GF-D8 (cell line): ENCODE data around the gene MIDN.
A peak's percentile ranks its signal among the peaks of the same experiment; 100 is the strongest.

Source experiments
- DNase-seq: peaks from one replicate; lab custom pipeline; 2025; lab: John Stamatoyannopoulos, UW

Gene MIDN

DNA sequence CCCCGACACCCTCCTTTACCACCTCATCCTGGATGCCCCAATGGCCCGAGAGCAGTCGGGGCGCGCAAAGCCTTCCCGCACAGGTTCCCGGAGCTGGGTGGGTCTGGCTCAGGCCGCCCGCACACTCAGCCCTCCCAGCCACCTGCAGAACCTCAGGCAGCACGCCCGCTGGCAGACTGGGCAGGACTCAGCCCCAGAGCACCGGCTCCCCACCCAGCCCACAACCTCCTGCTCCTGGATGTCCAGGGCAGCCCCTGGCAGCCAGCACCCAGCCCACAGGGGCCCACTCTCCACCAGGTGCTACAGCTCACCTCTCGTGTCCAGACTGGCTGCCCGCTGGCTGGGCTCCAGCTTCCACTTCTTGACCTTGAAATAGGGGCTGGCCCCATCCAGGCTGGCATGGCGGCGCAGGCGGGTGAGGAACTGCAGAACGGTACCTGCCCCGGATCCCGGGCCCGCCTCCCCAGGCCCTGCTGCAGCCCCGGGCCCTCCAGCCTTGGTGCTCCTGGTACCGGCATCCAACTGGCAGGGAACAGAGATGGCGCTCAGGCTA is 15.2 kb upstream of the MIDN start:
- DNase-seq: no peak

DNA sequence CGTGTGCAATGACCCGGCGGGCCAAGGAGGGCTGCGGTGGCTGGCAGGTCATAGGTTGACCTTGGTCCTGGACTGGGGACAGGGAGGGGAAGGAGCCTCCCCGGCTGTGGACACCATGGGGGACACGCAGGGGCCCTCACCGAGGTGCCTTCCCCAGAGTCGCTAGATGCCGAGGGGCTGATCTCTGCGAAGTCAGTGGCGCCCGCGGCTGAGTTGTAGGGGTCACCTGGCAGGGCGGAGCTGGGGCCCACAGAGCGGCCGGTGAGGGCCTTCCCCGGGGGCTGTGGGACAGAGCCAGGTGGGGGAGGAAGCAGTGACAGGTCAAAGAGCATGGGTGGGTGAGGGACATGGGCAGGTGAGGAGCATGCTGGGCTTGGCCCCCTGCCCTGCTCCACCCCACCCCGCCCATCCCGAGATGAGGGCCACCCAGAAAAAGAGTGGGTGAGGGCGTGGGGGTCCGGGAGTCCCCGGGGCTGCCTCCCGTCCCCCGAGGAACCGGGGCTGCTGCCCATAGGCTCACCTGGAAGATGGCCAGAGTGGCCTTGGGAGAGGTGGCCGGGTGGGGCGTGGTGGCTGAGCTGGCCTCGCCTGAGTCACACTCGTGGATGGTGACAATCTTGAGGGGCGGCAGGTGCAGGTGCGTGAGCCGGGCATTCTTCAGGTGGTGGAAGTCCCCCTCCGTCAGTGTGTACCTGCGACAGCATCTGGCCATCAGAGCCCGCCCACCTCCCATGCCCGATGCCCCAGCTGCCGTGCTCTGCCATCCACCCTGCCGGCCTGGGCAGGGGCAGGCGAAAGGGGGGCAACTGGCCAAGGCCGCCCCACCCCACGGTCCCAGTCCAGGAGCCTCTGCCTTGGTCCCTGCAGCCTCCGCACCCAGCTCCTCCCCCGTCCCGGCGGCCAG is 14.1 kb upstream of the MIDN start:
- no peak for DNase-seq

DNA sequence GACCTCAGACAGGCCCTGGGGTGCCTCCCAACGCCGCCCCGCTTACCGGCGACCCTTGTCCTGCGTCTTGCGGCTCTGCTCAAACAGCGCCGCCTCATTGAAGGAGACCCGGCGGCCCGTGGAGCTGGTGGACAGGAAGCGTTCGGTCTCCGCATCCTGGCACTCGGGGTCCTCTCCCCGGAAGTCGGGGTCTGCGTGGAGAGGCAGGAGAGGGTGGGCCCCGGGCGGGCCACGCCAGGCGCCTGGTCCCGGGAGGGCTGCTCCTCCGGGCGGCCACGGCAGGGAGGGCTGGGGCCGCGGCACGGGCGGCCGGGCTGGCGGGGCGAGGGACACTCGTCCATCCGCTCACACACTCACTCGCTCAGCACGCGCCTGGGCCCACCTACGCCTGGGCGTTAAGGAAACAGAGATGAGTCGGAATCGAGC is 13.4 kb upstream of the MIDN start:
- no peak for DNase-seq

DNA sequence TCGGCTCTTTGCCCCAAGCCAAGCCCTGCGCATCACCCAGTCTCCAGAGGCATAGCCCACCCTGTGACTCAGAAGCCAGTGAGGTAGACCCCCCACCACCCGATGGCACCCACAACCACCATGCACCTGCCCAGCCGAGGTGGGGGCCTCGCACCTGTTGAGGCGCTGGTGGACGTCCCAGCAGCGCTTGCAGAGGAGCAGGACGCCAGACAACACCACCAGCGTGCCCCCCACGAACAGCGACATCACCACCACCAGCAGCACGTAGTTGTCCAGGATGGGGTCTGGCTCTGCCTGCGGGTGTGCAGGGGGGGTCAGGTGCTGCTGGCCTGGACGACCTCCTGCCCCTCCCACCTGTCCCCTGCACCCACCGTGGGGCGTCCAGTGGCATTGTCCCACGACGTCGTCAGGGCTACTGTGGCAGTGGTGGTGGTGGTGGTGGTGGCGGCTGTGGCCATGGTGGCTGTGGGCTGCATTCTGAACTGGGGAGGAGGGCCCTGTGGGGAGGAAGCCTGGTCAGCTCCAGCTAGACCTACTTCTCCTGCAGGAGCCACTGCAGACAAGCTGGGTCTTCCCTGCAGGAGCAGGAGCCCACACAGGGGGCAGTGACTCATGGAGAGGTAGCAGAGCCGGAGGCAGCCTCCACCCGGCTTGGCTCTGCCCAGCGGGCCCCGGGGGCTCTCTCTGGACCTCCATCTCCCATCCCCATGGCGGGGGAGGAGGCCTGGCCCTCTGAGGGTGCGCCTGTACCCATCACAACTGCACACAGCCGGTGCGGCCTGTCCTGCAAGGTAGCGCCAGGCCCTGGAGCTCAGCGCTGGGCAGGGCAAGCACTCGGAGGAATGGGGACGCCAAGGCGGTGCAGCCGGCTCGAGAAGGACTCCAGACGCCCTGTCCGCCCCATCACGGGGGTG is 12.5 kb upstream of the MIDN start:
- no peak for DNase-seq

DNA sequence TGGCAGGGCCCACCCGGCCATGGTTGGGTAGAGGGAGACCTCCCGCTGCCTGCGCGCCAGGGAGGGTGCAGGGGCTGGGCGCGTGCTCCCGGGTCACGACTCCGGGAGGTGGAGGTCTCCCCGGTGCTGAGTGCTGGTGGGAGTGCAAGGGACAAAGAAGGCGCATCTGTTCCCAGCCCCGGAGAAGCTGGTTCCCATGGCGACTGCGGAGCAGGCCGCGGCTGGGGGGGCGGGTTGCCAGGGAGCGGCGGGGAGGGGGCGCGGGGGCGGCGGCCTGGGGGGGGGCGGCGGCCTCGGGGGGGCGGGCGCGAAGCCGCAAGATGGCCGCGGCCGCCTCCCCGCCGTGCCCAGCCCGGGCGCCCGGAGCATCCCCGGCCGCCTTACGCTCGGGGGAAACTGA is 11.8 kb upstream of the MIDN start:
- no peak for DNase-seq

DNA sequence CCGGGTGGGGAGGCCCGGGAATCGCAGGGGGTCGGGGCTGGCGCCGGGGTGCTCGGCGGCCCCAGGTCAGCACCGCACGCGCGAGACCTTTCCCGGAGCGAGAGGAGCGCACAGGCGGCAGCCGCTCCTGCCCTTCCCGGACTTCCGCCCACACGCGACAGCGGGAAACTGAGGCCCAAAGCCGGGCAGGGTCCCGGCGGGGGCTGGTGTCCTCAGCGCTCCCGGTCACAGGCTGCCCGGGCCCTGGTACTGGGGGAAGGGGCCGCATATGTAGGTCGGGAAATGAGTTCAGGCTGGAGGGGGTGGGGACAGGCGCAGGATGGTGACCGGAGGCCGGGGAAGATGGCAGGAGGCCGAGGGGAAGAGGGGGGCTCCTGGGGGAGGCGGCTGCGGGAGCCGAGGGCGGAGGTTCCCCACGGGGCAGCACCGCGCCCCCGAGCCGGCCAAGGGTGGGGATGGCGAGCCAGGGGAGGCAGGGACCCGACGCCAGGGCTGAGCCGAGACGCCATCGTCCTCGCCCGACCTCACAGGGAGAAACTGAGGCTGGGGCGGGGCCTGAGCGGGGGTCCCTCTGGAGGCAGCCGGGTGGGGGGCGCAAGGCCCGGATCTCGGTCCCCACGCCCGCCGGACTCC is 11.2 kb upstream of the MIDN start:
- DNase-seq: no peak

DNA sequence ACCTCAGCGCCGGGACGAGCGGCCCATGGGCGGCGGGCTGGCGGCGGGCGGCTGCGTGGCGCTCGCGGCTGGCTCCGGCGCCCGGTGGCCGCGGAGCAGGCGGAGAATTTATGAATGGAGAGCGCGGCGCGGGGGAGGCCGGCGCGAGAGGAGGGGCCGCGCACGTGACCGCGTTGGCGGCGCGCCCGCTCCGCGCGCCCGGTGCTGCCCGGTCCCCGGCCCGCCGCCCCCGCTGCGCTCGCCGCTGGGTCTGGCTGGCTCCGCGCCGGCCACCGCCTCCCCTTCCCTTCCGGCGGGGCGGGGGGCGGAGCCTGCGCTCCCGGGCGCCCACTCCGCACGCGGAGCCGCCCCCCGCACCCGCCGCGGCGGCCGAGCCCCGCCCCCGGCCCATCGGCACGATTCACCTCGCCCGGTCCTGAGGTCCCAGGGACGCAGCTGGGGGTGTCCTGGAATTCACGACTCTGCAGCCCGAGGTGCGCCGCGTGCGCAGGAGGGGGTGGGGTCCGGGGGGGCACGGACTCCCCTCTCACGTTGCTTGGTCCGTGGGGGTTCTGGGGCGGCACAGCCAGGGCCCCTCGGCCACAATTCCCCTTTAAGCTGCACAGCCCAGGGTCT is 10.5 kb upstream of the MIDN start, which contains the start of gene CBARP:
Gene CBARP, minus strand, starts transcription at position 252 of the 615 bp plus-strand sequence. CDS start 1,905 bp downstream, outside the sequence.
- DNase-seq: no peak

DNA sequence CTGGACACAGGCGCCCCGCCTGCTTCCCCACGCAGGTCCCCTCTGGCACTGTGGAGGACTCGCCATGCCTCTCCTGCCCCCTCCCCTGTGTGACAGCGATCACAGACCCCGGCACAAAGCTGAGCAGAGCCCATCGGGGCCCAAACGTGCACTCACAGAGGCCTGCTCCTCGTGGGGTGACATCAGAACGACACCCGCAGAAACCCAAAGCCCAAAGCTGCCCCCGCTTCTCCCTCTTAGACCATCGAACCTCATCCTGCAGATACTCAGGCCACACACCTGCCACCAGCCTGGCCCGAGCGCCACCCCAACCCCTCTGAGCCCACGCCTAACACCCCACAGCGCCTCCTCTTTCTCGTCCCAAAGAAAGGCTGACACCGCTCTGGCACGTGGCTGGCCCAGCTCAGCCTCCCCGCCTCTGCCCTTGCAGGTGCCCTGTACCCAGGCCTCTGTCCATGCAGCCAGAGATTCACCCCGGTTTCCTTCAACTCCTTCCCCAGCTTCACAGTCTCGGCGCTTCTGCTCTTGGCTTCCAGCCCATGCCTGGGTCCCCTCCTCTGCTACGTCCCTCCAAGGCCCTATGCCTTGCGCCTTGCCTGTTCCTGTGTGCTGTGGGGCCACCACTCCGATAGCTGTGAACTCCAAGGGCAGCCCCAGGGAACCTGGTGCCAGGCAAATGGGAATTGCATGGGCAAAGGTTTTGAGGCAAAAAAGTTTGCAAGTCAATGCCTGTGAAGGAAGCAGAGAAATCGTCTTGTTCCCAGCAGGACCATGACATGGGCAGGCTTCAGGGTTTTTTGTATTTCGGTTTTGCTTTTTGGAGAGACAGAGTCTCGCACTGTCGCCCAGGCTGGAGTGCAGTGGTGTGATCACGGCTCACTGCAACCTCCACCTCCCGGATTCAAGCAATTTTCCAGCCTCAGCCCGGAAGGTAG is 9.7 kb upstream of the MIDN start:
- no peak for DNase-seq

DNA sequence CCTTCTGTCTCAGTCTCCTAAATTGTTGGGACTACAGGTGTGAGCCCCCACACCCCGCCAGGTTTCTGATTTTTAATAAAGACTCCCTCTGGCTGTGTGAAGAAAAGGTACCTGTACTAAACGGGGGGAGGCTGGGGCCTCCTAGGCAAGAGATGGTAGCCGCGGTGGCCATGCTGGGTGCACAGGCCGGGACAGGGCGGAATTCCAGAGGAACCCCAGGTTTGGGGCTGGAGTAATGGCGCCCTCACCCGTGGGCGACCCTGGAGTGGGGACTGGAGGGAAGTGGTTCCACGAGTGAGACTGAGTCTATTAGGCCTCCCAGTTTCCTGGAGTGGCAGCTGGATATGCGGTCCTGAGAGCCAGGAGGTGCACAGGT is 9.0 kb upstream of the MIDN start:
- no peak for DNase-seq

DNA sequence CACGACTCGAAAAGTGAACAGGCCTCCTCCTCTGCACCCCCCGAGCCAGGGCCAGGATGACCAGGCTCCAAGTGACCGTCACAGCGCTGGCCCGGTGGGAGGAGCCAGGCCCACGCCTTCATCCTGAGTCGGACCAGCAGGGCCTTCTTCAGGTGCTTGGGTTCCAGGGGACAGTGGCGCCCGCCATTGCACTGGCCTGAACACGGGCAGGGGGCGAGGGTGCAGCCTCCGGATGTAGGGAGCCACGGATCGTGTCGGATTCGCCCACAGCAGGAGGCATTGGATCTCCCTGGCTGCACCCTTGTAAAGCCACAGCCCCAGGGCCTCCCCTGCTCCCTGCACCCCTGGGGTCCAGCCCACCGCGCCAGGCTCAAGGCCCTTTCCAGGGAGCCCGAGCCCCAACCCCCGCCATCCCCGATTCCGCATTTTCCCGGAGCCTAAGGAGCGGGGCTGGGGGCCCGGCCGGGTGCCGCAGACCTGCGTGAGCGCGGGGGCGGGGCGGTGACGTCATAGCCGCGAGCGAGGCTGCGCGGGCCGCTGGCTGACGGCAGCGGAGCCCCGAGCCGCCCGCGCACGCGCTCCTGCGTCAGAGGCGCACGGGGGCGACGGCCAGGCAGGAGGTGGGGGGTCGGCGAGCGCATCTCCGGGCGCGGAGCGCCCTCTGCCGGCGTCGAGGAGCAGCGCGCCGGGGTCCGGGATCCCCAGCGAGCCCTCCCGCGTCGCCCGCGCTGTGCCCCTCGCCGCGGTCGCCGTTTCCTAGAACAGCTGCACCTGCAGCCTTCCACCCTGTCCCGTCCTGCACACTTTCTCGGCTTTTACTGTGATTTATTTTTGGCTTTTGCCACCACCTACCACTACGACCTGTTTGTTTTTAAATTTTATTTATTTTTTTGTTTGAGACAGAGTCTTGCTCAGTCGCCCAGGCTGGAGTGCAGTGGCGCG is 8.3 kb upstream of the MIDN start:
- DNase-seq: peak; percentile 62

DNA sequence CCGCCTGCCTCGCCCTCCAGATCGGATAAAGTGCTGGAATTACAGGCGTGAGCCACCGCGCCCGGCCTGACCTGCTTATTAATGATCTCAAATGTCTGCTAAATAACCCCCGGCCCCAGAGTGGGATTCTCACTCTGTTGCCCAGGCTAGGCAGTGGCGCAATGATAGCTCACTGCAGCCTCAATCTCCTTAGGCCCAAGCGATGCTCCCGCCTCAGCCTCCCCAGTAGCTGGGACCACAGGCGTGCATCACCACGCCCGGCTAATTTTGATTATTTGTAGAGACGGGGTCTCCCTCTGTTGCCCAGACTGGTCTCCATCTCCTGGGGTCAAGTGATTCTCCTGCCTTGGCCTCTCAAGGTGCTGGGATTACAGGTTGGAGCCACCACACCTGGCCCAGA is 7.5 kb upstream of the MIDN start:
- DNase-seq: no peak

DNA sequence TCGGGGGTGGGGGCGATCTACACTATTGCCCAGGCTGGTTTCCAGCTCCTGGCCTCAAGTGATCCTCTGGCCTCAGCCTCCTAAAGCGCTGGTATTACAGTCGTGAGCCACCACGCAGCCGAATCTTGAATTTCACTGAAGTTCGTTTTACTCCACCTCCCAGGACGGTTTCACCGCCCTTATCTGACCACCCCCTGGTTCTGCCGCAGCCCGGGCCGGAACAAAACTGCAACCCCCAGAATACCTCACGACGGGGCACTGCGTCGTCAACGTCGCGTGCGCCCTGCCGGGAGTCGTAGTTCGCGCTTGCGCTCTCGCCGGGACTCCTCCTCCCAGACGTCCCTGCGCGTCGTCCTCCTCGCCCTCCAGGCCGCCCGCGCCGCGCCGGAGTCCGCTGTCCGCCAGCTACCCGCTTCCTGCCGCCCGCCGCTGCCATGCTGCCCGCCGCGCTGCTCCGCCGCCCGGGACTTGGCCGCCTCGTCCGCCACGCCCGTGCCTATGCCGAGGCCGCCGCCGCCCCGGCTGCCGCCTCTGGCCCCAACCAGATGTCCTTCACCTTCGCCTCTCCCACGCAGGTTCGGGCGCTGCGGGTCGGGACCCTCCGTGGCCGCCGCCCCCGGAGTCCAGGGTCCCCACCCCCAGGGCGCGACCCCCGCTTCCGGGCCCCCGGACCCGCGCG is 6.8 kb upstream of the MIDN start, which contains the start of gene ATP5F1D:
Gene ATP5F1D, plus strand, starts transcription at position 335 of the 679 bp plus-strand sequence. Its CDS starts 100 bp downstream, at position 435.
- DNase-seq: peak; percentile 79

DNA sequence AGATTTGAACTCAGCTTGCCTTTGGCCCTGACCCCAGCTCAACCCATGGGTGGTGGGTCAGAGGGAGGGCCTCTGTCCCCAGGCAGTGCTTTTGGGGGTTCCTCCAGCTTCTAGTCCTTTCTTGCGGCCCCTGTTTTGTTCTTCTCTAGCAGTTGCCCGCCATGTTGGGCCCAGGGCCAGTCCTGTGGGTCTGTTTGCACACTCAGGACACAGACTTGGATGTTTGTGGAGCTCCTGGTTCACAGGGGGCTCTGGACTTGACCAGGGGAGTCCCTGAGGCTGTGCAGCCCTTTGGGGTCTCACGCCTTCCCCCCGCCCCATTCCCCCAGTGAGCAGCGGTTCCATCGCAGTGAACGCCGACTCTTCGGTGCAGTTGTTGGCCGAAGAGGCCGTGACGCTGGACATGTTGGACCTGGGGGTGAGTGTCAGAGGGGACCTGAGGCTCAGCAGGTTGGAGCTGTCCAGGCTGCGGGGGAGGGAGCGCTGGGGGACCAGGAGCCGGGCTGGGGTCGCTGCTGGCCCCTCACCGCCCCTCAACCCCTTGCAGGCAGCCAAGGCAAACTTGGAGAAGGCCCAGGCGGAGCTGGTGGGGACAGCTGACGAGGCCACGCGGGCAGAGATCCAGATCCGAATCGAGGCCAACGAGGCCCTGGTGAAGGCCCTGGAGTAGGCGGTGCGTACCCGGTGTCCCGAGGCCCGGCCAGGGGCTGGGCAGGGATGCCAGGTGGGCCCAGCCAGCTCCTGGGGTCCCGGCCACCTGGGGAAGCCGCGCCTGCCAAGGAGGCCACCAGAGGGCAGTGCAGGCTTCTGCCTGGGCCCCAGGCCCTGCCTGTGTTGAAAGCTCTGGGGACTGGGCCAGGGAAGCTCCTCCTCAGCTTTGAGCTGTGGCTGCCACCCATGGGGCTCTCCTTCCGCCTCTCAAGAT is 4.4 kb upstream of the MIDN start:
- peak; percentile 56 for DNase-seq

DNA sequence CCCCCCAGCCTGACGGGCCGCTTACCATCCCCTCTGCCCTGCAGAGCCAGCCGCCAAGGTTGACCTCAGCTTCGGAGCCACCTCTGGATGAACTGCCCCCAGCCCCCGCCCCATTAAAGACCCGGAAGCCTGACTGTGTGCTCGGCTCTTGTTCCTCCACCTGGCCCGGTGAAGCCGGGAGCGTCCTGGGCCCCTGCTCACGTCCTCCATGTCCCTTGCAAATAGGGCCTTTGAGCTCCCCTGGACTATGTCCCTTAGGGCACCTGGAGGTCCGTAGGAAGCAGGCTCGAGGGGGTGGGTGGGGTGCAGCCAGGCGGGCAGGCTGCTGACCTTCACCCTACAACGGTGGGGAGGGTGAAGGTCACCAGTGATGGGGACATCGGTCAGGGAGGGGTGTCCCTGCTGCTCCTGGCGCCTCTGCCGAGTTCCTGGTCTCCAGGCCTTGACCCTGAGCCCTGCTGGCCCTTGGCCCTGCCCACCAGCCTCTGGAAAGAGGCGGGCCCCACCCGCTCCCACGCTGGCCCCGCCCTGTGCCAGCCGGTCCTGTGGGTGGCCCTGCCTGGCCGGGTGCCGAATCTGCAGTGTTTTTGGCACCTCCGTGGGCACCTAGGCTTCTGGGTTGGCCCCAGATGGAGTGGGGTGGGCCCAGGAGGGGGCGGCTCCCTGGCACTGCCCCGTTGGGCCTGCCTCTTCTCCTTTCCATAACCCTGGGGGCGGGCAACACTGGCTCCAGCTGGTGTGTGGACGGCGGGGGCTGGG is 3.5 kb upstream of the MIDN start:
- no peak for DNase-seq

DNA sequence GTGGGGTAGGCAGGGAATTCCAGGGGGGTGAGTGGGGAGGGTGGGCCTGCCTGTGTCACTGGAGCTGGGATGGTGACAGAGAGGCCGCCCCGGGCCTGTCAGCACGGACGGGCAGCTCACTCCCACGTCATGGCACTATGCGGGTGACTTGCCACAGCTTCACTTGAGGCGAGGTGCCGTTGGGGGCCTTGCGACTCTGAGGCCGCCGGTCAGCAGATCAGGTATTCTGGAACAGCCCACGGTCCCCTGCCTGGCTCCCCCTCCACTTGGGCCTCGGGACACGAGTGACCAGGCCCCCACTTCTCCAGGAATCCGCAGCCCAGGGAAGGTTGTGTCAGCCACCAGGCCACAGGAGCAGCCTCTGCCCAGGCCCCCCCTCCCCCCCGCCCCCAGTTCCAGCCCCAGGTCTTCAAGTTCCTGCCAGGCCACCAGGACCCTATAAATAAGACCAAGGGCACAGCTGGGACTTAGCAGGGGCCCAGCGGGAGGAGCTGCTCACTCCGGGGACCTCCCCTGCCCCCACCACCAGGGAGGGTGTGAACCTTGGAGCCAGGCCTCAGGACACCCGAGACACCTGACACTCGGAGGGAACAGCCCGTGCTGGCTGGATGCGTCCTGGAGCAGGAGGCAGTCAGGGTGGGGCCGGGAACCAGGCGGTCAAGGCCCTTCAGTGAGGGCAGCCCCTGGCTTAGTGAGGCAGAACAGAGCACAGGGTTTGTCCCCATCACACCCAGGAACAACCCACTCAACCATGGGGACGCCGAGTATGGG is 2.7 kb upstream of the MIDN start:
- DNase-seq: no peak
